GDM1 (cell line): ENCODE measurements around the gene HOXD4.

Source experiments
- DNase-seq: peaks from one replicate; lab custom pipeline; 2025; lab: John Stamatoyannopoulos, UW

The HOXD4 gene

DNA sequence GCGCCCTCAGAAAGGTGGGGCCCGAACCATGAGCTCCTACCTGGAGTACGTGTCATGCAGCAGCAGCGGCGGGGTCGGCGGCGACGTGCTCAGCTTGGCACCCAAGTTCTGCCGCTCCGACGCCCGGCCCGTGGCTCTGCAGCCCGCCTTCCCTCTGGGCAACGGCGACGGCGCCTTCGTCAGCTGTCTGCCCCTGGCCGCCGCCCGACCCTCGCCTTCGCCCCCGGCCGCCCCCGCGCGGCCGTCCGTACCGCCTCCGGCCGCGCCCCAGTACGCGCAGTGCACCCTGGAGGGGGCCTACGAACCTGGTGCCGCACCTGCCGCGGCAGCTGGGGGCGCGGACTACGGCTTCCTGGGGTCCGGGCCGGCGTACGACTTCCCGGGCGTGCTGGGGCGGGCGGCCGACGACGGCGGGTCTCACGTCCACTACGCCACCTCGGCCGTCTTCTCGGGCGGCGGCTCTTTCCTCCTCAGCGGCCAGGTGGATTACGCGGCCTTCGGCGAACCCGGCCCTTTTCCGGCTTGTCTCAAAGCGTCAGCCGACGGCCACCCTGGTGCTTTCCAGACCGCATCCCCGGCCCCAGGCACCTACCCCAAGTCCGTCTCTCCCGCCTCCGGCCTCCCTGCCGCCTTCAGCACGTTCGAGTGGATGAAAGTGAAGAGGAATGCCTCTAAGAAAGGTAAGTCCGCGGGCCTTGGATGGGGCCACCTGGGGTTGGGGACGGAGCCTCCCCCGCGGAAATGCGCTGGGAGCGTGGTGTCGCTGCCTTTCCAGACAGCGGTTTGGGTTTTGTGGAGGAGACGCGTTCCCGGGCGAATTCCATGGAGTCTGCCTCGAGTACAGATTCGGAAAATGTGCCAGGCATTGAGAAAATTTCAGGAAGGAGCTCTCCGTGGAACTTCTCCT lies 37.7 kb downstream of the HOXD4 start:
- DNase-seq = no peak

DNA sequence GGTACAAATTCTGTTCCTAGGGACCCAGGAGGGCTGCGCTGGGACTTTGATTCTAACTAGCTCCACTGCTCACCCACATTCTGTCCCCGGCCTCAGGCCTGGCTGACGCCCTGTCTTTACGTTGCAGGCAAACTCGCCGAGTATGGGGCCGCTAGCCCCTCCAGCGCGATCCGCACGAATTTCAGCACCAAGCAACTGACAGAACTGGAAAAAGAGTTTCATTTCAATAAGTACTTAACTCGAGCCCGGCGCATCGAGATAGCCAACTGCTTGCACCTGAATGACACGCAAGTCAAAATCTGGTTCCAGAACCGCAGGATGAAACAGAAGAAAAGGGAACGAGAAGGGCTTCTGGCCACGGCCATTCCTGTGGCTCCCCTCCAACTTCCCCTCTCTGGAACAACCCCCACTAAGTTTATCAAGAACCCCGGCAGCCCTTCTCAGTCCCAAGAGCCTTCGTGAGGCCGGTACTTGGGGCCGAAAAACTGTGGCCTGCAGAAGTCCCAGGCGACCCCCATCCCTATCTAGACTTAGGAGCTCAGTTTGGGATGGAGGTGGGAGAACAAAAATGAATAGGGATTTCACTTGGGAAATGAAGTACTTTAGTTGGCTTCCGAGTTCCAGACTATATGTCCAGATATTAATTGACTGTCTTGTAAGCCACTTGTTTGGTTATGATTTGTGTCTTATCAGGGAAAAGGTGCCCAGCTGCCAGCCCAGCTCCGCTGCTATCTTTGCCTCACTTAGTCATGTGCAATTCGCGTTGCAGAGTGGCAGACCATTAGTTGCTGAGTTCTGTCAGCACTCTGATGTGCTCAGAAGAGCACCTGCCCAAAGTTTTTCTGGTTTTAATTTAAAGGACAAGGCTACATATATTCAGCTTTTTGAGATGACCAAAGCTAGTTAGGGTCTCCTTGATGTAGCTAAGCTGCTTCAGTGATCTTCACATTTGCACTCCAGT lies 38.6 kb downstream of the HOXD4 start:
- DNase-seq = no peak

DNA sequence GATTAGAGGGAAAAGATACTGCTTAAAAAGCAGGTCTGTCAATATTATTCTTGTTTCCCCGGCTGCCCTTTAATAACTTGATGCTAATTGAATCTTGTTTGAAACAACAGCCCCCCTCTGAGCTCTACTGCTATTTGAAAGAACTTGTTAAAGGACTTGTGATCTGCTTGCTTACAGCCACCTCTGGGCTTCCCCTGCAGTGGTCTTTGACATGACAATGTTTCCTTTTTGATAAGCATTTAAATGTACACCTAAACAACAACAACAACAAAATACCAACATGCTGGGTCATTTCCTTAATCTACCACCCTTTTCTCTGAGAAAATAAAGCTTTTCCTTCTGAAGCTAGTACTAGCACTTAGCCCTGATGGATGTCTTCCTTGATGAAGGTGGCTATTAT lies 41.0 kb downstream of the HOXD4 start:
- DNase-seq = no peak

DNA sequence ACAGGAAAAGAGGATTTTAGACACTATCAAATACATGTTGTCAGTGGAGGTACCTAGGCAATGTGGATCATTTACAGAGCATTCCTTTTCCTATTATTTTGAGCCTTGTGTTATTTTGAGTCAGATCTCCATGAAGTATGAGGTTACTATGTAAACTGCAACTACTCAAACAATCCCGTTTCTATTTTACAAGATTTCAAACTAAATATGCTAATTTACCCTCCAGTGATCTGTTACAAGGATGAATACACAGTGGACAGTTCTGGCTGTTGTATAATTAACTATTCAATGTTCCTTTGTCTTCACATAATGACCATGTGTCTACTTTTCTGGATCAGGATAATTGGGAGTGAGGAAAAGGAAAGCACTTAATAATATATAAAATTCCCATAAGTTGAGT lies 41.7 kb downstream of the HOXD4 start:
- no peak for DNase-seq

DNA sequence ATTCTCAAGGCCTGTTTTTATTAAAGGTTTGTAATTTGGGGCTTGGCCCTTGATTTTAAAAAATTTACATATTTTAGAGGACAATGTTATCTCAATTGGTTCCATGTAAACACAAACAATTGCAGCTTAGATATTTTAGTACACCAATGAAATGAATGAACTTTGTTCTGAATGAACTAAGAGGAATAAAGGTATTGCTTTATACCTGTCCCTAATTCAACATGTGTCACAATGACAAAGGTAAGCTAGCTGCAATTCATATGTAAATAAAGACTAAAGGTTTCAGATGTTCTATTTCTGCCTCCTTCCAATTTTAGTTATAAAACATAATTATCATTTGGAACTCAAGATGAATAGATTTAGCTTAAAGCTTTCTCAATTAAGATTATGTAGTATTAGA lies 48.6 kb downstream of the HOXD4 start:
- DNase-seq = no peak

DNA sequence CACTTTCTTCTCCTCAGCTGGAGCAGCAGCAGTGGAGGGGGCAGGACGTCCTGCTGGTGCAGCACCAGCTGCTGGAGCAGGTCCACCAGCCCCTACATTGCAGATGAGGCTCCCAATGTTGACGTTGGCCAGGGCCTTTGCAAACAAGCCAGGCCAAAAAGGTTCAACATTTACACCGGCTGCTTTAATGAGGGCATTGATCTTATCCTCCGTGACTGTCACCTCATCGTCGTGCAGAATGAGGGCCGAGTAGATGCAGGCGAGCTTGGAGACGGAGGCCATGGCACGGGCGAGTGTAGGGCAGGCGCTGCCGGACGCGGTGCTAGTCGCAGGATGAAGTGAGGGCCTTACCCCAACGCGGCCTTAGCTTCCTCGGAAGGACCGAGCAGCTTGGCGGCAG lies 49.6 kb downstream of the HOXD4 start:
- no peak for DNase-seq

DNA sequence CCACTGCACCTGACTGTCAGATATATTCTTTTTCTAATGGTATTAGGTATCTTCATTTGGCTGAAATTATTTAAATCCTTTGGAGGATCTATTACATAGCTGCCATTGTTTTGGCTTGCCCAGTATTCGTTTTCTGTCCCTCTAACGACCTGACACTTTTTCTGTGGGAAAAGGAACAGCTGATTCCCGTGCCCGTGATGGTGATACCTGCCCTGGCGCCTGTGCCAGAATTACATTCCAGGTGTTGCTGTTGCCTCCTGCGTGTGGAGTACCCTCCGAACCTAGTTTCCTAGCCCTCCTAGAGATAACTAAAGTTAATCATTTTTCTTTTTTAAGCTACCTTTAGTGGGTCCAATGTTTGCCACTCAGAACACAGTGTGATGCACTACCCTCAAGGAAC lies 51.1 kb downstream of the HOXD4 start:
- DNase-seq = no peak
